GM19467 (cell line): ENCODE data around the gene ARMC5.
"Not testable (repeated sequence)": the region's sequence is repeated elsewhere in the genome, so short reads cannot be mapped to it uniquely, and the experiment has no call there.

Source experiments
- ATAC-seq: cut with Tn5 transposase; IDR thresholded peaks from one replicate; pipeline ENCODE4 v1.9.1; 2021; ENCODE audit warnings: mild to moderate bottlenecking, moderate library complexity; ENCODE audit not compliant: unreplicated experiment

ARMC5 gene

DNA sequence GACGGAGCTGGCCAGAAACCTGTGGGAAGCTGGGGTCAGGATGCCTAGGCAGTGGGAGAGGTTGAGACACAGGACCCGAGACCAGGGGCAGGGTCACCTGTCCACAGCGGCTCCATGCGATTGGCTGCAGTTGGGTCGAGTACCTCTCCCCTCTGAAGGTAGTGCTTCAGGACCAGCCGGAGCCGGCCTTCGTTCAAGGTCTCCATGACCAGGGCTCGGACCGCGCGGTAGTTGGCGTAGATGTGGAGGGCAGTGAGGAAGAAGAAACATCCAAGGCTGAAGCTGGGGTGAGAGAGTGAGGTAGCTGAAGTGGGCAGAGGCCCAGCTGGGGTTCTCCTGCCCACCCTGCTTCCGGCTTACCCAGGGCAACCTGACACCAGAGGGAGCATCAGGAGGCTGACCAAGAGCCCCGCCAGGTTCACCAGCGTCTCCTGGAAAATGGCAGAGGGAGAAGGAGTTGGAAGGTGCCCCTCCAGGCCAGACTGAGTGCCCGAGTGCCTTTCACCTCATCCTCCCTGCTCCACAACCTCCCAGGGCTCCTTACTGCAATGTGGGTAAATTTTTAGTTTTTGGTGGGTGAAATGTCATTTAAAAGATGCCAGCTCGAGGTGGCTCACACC lies 34.3 kb downstream of the ARMC5 start:
- no peak for ATAC-seq

DNA sequence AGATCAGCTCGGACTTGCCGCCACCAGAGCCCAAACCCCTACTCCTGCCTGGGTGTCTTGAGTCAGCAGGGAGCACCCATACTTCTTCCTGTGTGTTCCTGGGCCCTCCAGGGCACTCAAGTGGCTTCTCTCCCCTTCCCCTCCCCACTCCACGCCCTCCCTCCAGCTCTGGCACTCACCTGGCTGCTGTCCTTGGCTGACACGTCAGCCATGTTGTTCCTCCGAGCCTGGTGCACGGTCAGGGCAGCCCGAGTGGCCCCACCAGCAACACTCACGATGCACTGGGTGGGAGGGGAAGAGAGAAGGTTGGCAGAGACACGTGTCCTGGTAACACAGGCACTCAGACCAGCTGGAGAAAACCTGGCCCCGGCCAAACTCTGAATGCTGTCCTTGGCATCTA lies 37.4 kb downstream of the ARMC5 start:
- no peak for ATAC-seq

DNA sequence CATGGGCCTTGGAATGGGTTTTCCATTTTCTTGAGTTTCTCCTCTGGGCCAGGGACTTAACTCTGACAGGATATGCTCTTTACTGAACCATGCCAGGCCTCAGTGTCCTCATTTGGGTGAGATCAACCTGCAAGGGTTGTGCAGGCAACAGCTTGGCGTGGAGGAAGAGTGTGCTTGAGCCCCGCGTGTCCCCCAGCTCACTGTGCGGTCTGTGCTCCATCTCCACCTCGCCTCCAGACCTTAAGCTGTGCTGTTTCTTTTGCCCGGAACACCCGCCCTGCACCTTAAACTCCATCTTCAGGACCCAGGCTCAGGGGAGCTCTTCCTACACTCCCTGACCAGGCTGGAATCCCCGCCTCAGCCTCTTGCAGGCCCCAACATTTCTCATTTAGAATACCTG lies 39.2 kb downstream of the ARMC5 start:
- ATAC-seq, result no peak

DNA sequence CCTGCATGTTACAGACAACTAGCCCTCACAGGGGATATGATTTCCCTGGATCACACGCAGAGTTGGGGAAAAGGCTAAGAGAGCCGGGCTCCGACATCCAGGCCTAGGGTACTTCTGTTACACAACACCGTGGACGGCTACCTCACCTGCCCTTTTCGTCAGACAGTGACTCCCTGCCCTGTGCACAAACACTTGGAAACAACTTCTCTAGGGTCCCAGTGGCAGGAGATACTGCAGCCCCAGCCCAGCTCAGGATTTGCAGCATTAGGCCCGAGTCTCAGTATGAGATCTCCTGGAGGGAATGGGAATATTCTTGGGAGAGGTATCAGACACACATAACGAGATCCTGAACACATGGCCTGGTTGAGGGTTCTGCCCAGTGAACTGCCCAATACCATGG lies 40.6 kb downstream of the ARMC5 start:
- ATAC-seq, result no peak

DNA sequence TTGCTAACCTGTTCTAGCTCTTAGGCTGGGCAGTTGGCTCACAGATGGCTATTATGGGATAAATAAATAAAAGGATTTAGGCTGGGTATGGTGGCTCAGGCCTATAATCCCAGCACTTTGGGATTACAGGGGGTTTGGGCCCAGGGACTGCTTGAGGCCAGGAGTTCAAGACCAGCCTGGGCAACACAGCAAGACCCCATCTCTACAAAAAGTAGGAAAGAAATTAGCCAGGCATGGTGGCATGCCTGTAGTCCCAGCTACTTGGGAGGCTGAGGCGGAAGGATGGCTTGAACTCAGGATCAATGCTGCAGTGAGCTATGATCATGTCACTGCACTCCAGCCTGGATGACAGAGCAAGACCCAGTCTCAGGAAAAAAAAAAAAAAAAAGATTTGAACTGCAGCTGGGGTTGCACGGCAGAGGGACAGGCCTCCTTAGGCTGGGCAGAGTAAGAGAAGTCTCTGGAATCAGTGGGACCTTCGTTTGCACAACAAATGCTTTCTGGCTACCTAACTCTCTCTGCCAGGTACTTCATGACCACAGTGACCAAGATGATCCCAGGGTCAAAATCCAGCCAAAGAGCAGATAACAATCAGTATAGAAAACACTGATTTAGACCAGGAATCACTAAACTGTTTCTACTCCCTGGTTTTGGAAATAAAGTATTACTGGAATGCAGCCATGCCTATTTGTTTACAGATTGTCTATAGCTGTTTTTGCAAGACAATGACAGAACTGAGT lies 42.1 kb downstream of the ARMC5 start:
- no peak for ATAC-seq

DNA sequence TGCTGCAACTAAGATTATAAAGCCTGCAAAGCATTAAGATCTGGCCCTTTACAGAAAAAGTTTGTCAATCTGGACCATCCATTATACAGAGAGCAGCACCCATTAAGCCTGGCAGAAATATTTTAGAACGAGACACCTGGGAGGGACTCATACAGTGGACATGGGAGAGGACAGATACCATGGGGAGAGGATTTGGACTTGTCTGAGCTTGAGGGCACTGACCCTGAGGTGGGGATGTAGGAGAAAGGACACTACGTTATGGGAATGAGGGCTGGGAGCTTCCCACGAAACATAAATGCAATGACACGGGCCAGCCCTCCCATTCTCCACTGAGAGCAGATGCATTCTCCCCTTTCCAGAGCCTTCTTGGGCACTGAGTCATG lies 42.7 kb downstream of the ARMC5 start:
- ATAC-seq, result no peak

DNA sequence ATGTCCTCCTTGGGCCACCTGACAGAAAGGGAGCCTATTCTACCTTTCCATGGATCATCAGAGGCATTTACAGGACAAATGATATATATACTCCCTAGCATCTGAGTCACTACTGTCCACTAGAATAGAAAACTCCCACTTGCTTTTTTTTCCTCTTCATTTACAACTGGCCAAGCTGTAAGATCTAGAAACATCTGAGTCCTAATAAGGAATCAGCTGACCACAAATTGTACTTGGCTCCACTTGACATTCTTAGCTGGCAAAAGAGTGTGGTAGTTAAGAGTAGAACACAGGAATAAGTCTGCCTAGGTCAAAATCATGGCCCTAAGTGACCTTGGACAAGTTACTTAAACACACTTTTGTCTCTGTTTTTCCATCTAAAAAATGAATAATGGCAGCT lies 43.7 kb downstream of the ARMC5 start:
- no peak for ATAC-seq

DNA sequence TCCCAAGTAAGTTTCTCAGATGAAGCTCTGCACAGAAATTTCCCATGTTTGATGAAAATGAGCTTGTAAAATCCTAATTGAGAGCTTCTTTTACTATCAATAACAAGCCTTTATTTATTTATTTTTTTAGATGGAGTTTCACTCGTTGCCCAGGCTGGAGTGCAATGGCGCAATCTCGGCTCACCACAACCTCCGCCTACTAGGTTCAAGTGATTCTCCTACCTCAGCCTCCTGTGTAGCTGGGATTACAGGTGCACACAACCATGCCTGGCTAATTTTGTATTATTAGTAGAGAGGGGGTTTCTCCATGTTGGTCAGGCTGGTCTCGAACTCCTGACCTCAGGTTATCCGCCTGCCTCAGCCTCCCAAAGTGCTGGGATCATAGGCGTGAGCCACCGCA lies 44.3 kb downstream of the ARMC5 start:
- not testable (repeated sequence) for ATAC-seq

DNA sequence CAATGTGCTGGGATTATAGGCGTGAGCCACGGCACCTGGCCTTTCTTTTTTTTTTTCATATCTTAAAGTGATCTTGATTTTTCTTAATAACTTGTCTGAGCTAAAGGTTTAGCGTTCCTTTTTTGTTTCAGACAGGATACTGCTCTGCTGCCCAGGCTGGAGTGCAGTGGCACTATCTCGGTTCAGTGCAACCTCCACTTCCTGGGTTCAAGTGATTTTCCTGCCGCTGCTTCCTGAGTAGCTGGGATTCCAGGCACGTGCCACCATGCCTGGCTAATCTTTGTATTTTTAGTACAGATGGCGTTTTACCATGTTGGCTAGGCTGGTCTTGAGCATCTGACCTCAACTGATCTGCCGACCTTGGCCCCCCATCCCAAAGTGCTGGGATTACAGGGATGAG lies 44.9 kb downstream of the ARMC5 start:
- ATAC-seq, result no peak

DNA sequence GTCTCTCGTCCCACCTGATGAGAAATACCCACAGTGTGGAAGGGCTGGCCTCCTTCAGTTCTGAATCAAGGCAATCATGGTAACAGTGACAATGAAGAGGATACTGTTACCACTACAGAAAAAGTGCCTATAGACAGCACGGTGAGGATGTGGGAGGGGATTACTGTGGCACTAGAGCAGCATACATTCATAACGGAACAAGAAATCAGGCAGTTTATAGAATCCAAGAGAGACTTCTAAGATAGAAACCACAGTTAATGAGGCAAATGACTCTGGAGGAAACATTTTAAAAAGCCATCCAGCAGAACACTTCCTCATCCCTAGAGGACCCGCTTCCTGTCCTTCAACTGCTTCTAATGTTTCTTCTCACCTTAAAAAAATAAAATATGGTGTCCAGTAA lies 46.2 kb downstream of the ARMC5 start:
- ATAC-seq, result no peak

DNA sequence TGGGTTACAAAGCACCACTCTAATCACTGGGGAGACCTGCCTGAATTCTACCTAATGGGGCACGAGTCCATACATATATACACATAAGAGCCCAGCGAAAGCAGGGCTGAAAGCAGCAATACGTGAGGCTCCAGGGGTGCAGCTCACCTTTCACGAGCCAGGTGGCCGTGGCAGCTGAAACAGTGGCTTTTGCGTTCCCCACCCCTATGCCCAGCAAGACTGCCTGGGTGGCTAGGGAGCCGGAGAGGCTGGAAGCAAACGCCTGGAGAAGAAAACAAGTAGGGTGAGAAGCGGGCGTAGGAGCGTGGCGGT lies 48.3 kb downstream of the ARMC5 start:
- ATAC-seq, result no peak

DNA sequence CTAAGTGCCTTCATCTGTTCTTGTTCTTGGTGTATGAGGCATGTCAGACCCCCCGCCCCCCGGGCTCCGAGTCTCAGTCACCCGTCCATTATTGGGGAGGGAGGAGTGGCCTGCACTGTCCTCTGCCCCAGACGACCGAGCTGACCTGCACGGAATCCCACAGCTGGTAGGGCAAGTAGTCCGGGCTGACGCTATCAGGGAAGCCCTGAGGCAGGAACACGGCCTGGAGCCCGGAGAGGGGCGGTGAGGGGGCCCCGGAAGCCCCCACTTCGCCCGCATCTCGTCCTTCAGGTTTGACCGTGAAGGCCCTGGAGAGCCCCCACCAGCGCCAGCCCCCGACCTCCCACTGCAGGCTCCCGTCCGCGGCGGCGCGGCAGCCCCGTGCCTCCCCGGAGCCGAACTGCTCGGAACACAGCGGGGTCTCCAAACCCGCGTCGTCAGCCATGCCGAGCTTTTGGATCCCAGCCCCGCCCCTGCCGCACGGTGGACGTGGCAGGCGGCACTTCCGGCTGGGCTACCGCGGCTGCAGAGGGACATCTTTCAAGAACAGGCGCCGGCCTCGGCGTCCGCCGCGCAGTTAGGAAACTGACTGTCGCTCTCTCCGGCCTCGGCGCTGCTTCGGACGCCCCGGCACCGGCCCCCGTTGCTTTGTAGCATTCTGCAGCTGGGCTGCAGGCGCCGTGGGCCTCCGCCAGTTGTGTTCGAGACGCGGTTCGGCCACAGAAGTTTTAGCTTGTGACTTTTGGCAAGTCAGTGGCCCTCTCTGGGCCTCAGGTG lies 48.8 kb downstream of the ARMC5 start, which contains the start of gene RUSF1:
RUSF1 (minus strand) TSS at position 463 of the 777 bp plus-strand sequence; CDS start at position 445, 18 bp downstream.
- peak; percentile 92 for ATAC-seq

DNA sequence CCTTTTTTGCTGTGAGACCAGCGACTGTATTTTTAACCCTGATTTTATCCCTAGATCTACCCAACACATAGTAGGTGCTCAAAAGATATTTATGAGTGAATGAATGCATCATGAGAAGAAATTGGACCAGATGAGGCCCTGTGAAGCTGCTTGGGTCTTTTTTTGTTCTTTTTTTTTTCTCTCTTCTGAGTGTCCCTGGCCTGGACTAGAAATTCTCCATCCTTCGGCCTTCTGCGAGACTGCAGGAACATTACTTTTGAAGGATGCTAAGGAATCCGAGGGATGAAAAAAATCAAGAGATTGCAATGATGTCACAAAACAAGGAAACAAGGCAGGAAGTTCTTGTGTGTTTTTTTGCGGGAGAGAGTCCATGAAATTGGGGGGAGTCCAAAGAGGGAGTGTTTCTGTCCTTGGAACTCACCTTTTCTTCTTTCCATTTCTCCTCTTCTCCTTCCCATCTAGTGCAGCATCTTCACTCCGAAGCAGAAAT lies 49.5 kb downstream of the ARMC5 start:
- no peak for ATAC-seq

DNA sequence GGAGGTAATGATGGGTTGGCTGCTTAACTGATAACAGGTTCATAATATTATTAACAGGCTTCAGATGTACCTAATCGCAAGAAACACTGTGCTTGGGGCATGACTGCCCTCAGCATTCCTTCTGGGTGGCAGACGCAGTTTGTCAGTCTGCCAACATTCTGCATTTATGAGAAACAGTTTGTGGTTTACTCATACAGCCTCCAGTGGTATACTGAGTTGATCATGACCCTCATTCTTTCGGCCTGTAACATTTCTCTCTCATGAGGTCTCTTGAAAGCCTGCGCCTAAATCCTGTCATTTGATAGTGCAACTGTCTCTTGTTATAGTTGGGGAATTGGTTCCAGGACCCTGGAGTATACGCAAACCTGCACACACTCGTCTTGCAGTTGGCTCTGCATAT lies 53.8 kb downstream of the ARMC5 start:
- ATAC-seq, result no peak

DNA sequence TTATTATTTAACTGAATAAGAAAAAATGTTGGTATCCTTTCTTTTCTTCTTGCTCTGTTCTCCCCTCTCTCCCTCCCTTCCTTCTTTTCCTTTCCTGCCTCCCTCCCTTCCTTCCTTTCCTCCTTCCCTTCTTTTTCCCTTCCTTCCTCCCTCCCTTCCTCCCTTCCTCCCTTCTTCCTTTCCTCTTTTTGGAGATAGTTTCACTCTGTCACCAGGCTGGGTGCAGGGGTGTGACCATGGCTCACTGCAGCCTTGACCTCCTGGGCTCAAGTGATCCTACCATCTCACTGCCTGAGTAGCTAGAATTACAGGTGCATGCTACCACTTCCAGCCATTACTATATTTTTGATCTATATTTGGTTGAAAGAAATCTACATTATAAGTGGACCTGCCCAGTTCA lies 54.6 kb downstream of the ARMC5 start:
- no peak for ATAC-seq
